Measurements from ENCODE around the gene TTLL11.

GRCh38 chr9:122109035-122109813 lies 16.1 kb upstream of the TTLL11 start:
- no peak for TF ChIP-seq POLR2A (IDR thresholded peaks at IDR 0.05)
- TF ChIP-seq CTCF (IDR thresholded peaks at IDR 0.05), result no peak
- TF ChIP-seq EP300 (IDR thresholded peaks at IDR 0.05), result no peak

All from tibial nerve (tissue), 4 donors.